ENCODE data around the gene PRKX. TPM values are rescaled to one million over a fixed set of nuclear protein-coding genes. Genes with fewer than 3 reads are reported as not detected.

Gene PRKX
- total RNA-seq, 1 experiment from 2014 or later = 20.5 TPM

GRCh38 chrX:3636803-3637202 is 76.6 kb downstream of the PRKX start:
- CTCF ChIA-PET = no interaction called here
- no peak overlapping the region for H3K27ac ChIP-seq (ENCODE audit: low read length)
- no peak for ATAC-seq
- TF ChIP-seq CTCF (IDR thresholded peaks at IDR 0.05) (no peak), POLR2AphosphoS5 (IDR thresholded peaks at IDR 0.05; ENCODE audit: low read depth, low read length) (no peak), TCF7L2 (IDR thresholded peaks at IDR 0.05; ENCODE audit: low read depth, low read length) (no peak), REST (IDR thresholded peaks at IDR 0.05; ENCODE audit: insufficient read depth in 1 of 2, low read depth in 2 of 2, low read length in 1 of 2) (no peak), SIN3A (IDR thresholded peaks at IDR 0.05; ENCODE audit: borderline replicate concordance, insufficient read depth, low read depth, low read length) (no peak)
- H3K4me3 ChIP-seq (ENCODE audit: low read depth in 2 of 2, low read length in 2 of 2) = no peak overlapping the region
- no peaks in the 10 kb centered on the region for H3K4me1 ChIP-seq (ENCODE audit: control insufficient read depth, insufficient read depth, low read length)
- POLR2A ChIA-PET = no interaction called here
- intact Hi-C loops (cut with micrococcal nuclease; ENCODE audit: unreplicated experiment) = no loop called here
- no TSS peak for BruUV-seq (replicated peaks)
- DNase-seq (ENCODE audit: low read depth, low spot score) = no peak
- no peaks in the 10 kb centered on the region for H3K36me3 ChIP-seq (ENCODE audit: control insufficient read depth, insufficient read depth, low read length)
- H3K9me3 ChIP-seq (ENCODE audit: control insufficient read depth, insufficient read depth, low read depth, low read length) = no peaks in the 10 kb centered on the region
- in situ Hi-C loops (cut with HindIII; ENCODE audit: low pct_unique_long_range_greater_than_20kb, low sequenced_read_pairs) = no loop called here
- no peaks in the 10 kb centered on the region for H3K27me3 ChIP-seq (ENCODE audit: control insufficient read depth, insufficient read depth, low read length)

GRCh38 chrX:3631196-3631595 is 82.3 kb downstream of the PRKX start:
- no peak for TF ChIP-seq CTCF (IDR thresholded peaks at IDR 0.05)
- TF ChIP-seq TCF7L2 (IDR thresholded peaks at IDR 0.05; ENCODE audit: low read depth, low read length) = no peak
- TF ChIP-seq REST (IDR thresholded peaks at IDR 0.05; ENCODE audit: insufficient read depth in 1 of 2, low read depth in 2 of 2, low read length in 1 of 2) = no peak
- TF ChIP-seq SIN3A (IDR thresholded peaks at IDR 0.05; ENCODE audit: borderline replicate concordance, insufficient read depth, low read depth, low read length) = no peak
- H3K4me1 ChIP-seq (ENCODE audit: control insufficient read depth, insufficient read depth, low read length) = no peaks in the 10 kb centered on the region
- H3K27ac ChIP-seq (ENCODE audit: low read length) = no peak overlapping the region
- ATAC-seq = no peak
- in situ Hi-C loops (cut with HindIII; ENCODE audit: low pct_unique_long_range_greater_than_20kb, low sequenced_read_pairs) (no loop called here), intact Hi-C loops (cut with micrococcal nuclease; ENCODE audit: unreplicated experiment) (no loop called here)
- no peak for DNase-seq (ENCODE audit: low read depth, low spot score)
- ChIA-PET CTCF (interaction anchor here (0.6 kb wide), 1 partner anchor 20 kb away, joined by 3 read pairs; no protein-coding TSS in a partner anchor), POLR2A (no interaction called here)
- no peaks in the 10 kb centered on the region for H3K9me3 ChIP-seq (ENCODE audit: control insufficient read depth, insufficient read depth, low read depth, low read length)
- no peaks in the 10 kb centered on the region for H3K27me3 ChIP-seq (ENCODE audit: control insufficient read depth, insufficient read depth, low read length)
- no TSS peak for BruUV-seq (replicated peaks)
- no peaks in the 10 kb centered on the region for H3K36me3 ChIP-seq (ENCODE audit: control insufficient read depth, insufficient read depth, low read length)
- no peak overlapping the region for H3K4me3 ChIP-seq (ENCODE audit: low read depth in 2 of 2, low read length in 2 of 2)
